ENCODE results near the gene TRIM23.

TRIM23 gene

GRCh38 chr5:65555287-65555686 lies 68.8 kb downstream of the TRIM23 start:
- peaks cover 8% of the 10 kb centered on the region for H3K4me1 Mint-ChIP-seq (ENCODE audit: low read depth)
- H3K9me3 Mint-ChIP-seq, result no peaks in the 10 kb centered on the region
- intact Hi-C loops (cut with micrococcal nuclease), result no loop called here
- H3K36me3 Mint-ChIP-seq (ENCODE audit: low read depth), result peaks cover 2% of the 10 kb centered on the region
- H3K4me3 Mint-ChIP-seq, result no peak overlapping the region
- H3K27me3 Mint-ChIP-seq, result no peaks in the 10 kb centered on the region
- H3K27ac Mint-ChIP-seq, result no peak overlapping the region

- H3K4me1 Mint-ChIP-seq (ENCODE audit: low read depth), result peaks cover 8% of the 10 kb centered on the region
- H3K36me3 Mint-ChIP-seq (ENCODE audit: low read depth), result peaks cover 9% of the 10 kb centered on the region
- intact Hi-C loops (cut with micrococcal nuclease), result no loop called here
Observed at GRCh38 chr5:65553941-65554340, 70.2 kb downstream of the TRIM23 start.

GRCh38 chr5:65548281-65548680 lies 75.9 kb downstream of the TRIM23 start:
- Mint-ChIP-seq H3K4me1 (ENCODE audit: low read depth) (peaks cover under 1% of the 10 kb centered on the region), H3K36me3 (ENCODE audit: low read depth) (peaks cover 9% of the 10 kb centered on the region), H3K9me3 (no peaks in the 10 kb centered on the region), H3K27ac (no peak overlapping the region), H3K27me3 (no peaks in the 10 kb centered on the region), H3K4me3 (no peak overlapping the region)
- intact Hi-C loops (cut with micrococcal nuclease), result no loop called here

More at GRCh38 chr5:65553941-65554340, 70.2 kb downstream of the TRIM23 start:
- H3K4me3 Mint-ChIP-seq, result no peak overlapping the region
- no peaks in the 10 kb centered on the region for H3K9me3 Mint-ChIP-seq
- H3K27me3 Mint-ChIP-seq, result no peaks in the 10 kb centered on the region
- H3K27ac Mint-ChIP-seq, result peak overlapping the region; percentile 7

- H3K27ac Mint-ChIP-seq, result no peak overlapping the region
- intact Hi-C loops (cut with micrococcal nuclease), result no loop called here
- peaks cover 9% of the 10 kb centered on the region for H3K36me3 Mint-ChIP-seq (ENCODE audit: low read depth)
- H3K9me3 Mint-ChIP-seq, result no peaks in the 10 kb centered on the region
- no peak overlapping the region for H3K4me3 Mint-ChIP-seq
- no peaks in the 10 kb centered on the region for H3K4me1 Mint-ChIP-seq (ENCODE audit: low read depth)
- H3K27me3 Mint-ChIP-seq, result no peaks in the 10 kb centered on the region
Observed at GRCh38 chr5:65546141-65546540, 78.0 kb downstream of the TRIM23 start.

- H3K9me3 Mint-ChIP-seq, result no peaks in the 10 kb centered on the region
- intact Hi-C loops (cut with micrococcal nuclease), result no loop called here
- H3K4me3 Mint-ChIP-seq, result no peak overlapping the region
- H3K27me3 Mint-ChIP-seq, result no peaks in the 10 kb centered on the region
- H3K4me1 Mint-ChIP-seq (ENCODE audit: low read depth), result no peaks in the 10 kb centered on the region
- H3K27ac Mint-ChIP-seq, result no peak overlapping the region
- no peaks in the 10 kb centered on the region for H3K36me3 Mint-ChIP-seq (ENCODE audit: low read depth)
Observed at GRCh38 chr5:65544473-65544872, 79.7 kb downstream of the TRIM23 start.

- Mint-ChIP-seq H3K36me3 (ENCODE audit: low read depth) (peaks cover 6% of the 10 kb centered on the region), H3K4me1 (ENCODE audit: low read depth) (no peaks in the 10 kb centered on the region), H3K27me3 (no peaks in the 10 kb centered on the region), H3K27ac (no peak overlapping the region), H3K9me3 (no peaks in the 10 kb centered on the region), H3K4me3 (no peak overlapping the region)
- intact Hi-C loops (cut with micrococcal nuclease), result no loop called here
Observed at GRCh38 chr5:65539827-65540226, 84.3 kb downstream of the TRIM23 start.

All from dendritic cell treated with granulocyte-macrophage colony-stimulating factor and Interleukin-4, amounts not matched to agents 40 ng/mL and 50 ng/mL, for 4 days (primary cell).